Measurements from ENCODE around the gene RBM33.

- TF ChIP-seq CTCF (conservative IDR thresholded peaks at IDR 0.05; ENCODE audit: low read depth, low read length) (no peak), EZH2 (IDR thresholded peaks at IDR 0.05; ENCODE audit: borderline replicate concordance, low read depth, low read length, poor library complexity, severe bottlenecking) (no peak)
Measured at GRCh38 chr7:155602750-155603149, 41.7 kb upstream of the RBM33 start.
